NCI-H2107 treated with DMSO at 0.1 percent for 48 hours (cell line): ENCODE measurements around the gene FGF8.

Experiments
- DNase-seq: peaks from one replicate; lab custom pipeline; 2025; ENCODE audit not compliant: unreplicated experiment; lab: John Stamatoyannopoulos, UW

FGF8 gene

DNA sequence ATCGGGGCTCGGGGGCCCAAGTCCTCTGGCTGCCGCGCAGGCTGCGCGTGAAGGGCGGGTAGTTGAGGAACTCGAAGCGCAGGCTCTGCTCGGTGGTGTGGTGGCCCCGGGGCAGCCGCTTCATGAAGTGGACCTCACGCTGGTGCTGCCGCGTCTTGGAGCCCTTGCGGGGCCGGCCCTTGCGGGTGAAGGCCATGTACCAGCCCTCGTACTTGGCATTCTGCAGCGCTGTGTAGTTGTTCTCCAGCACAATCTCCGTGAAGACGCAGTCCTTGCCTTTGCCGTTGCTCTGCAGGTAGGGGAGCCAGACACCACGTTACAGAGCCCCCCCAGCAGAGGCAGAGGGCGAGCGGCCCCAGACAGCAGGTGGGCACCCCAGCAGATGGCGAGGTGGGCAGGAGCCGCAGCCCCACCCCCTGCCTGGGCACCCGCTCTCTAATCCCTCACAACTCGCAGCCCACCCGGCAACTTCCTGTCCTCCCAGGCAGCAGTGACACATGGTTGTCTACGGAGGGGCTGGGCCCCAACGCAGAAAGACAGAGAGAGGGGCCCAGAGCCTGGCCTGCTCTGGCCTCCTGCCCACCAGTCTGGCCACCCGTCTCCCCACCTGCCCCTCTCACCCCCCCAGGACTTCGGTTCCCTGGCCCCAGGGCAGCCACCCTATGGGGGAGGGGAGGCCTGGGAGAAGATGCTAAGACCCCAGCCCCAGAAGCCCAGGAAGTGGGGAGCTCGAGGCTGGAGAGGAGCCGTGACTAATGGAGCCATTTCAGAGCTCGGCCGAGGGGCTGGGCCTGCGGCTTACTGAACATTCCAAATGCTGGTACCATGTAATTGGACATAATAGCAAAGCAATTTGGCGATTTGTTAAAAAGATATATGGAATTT lies 5.3 kb downstream of the FGF8 start:
- no peak for DNase-seq

DNA sequence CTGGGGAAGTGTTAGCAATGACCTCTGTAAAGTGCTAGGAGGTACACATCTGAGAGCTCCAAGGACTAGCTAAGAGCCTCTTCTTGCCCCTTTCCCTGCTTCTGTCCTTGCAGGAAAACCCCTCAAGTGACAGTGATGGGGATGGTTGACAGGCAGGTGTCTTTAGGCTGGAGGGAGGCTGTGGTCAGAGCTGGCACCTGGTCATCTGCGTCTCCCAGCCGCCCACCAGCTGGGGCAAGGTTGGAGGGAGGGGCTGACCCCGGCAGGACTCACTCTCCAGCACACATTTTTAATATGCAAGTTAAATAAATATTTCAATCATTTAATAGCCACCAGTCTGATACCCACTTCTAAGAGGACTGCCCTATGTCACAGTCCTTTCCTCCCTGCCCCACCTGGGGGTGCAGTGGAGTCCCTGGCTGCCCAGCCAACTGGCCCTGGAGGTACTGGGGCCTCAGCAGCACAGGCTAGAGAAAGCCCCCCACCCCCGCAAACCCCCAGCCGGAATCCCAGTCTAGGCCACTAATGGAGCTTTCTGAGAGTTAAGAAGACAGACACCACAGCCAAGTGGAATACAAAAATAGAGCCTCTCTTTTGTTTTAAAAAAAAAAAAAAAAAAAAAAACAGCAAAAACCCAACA lies 6.3 kb downstream of the FGF8 start:
- DNase-seq = no peak

DNA sequence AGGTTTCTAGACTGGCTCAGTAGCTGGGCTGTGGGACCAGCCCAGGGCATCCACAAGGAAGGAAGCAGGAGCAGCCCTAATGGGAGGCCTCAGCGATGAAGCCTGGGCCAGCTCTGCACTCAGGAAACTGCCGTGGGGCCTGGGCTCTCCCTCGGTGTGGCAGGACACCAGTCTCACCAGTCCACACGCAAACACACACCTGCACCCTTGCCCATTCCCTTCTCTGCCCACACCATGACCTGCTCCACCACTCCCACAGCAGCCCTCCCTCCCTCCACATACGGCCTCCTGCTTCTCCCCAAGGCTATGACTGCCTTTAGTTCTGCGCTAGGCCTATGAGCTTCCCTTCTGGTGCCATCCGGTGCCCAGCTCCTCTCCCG lies 7.1 kb downstream of the FGF8 start:
- no peak for DNase-seq

DNA sequence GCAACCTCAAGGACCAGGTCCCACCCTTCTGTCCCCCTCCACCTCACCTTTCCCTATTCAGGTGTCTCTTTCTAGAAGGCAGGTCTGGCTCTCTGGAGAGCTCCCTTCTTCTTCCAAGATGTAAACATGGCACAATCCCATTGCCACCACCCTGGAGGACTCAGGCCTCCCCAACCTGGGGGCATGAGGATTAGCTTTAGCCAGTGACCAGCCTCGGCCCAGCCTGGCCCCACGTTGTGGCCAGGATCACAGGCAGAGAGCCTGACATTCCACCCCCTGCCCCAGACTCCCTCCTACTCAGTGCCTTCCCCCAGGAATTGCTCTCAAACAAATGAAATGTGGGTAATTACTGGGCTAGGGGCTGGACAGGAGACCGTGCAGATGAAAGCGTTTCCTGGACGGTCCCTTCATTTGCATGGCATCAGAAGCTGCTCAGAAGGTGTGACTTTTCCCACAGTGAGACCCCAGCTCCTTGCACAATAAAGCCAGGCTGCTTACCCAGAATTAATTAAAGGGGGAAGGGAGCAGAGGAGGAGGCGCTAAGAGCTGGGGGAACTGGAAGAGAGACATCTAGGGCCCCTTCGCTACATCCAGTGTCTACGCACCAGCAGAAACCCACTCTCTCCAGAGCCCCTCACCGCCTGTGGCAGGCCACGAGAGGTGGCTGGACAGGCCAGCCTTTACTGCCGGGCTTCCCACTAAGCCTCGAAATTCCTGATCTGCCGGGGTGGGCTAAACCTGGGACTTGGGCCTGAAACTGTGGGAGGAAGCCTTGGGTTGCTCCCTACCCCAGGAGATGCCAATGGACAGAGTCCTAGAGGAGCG lies 7.7 kb downstream of the FGF8 start:
- no peak for DNase-seq

DNA sequence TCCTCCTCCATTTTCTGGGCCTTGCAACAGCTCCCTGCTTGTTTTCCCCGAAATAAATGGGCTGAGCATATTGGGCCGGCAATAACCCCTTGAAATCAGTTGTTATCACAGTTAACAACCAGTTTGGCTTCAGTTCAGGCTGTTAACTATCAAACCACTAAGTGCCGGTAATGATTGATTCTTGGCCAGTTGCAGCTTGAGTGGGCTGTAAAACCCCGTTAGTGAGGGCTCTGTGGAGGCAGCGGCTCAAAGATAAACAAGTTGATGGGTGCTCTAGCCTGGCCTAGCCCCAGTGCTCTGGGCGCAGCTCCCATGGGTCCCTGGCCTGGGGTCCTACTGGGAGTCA lies 8.3 kb downstream of the FGF8 start:
- DNase-seq = peak; percentile 12

DNA sequence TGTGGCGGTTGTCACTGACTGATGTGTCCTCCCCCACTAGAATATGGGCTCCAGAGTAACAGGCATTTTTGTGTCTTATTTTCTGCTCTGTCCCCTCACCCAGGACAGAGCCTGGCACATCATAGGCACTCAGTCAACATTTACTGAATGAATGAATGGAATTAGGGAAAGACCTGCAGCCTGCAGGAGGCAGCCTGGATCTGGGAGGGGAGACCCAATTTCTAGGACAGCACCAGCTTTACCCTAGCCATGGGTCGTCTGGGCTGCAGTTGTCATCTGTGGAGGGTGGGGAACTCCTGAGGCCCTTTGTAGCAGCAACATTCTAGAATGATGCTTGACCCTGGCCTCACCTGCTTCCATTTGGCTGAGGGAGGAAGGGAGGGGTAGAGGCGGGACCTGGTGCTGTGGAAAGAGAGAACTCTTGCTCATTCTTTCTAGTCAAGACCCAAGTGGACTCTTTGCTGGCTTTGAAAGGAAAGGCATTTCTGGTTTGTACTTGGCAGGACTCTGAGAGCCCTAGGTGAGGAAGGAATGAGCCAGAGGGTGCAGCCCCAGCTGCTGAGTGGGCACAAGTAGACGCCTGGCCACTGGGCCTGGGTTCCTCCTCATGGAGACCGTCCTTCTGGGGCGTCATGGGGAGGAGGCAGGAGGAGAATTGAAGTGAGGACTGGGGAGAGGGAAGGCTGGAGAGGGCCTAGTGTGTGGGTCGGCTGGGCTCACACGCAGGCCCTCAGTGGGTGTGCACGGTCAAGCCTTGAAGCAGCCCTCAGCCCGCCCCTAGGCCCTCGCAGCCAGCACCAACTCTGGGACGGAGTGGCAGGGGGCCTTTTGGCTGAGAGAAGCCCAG lies 8.9 kb downstream of the FGF8 start:
- DNase-seq = no peak

DNA sequence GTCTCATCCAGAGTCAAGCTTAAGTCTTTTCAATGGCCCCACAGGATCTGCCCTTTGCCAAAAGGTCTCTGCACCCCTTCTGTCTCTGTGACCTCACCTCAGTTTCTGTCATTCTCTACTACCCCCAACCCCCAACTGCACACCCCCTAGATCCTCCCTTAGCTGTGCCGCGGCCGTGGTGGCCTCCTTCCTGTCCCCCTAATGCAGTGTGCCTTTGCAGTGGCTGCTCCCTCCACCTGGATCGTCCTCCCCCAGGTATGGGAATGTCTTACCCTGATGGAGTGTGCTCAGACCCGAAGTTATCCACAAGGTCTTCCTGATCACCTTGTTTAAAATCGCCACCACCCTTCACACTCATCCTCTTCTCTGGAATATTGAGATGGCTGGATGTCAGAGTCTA lies 9.6 kb downstream of the FGF8 start:
- no peak for DNase-seq

DNA sequence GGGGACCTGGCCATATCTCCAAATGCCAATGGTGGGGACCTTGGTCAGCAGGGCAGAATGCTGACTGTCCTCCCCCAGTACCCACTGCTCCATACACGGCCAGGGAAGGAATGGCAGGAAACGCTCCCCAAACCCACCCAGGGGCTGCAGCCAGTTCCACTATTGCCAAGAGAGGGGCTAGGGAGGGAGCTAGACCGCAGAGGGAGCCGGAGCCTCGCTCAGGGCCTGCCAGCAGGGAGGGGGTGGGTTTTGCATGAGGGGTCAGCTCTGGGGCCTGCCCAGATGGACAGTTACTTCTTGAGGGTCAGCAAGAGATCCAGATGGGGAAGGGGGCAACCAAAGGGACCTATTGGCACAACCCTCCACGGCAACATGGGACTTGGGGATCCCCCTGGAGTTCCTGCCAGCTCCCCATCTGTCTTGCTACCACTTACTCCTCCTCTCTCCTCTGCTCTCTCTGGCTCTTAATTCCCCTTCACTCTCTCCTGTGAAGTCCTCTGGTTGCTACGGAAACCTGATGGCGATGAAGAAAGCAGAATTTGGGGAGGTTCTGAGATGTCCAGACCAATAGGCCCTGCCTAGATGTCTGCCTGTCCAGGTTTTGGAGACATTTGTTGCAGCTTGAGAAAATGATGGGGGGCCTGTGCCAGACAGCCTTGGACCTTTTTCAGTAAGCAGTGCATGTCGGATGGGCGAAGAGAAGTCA lies 12.6 kb downstream of the FGF8 start:
- no peak for DNase-seq

DNA sequence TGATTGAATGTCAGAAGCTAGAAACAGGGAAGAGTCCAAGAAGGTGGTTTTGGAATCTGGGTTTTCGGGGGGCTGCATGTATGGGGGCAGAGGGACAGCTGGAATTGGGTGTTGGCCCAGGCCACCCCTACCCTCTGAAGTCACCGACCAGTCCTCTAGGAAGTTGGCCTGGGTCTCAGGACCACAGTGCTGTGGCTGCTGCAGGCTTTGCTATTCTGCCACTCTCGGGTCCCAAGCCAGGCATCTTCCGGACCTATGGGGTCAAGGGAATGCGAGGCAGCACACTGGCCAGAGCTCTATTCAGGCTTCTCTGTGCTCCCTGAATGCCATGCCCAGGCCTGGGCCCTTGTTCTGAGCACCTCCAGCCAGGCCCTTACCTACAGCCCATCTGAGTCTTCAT lies 13.2 kb downstream of the FGF8 start:
- DNase-seq = no peak

DNA sequence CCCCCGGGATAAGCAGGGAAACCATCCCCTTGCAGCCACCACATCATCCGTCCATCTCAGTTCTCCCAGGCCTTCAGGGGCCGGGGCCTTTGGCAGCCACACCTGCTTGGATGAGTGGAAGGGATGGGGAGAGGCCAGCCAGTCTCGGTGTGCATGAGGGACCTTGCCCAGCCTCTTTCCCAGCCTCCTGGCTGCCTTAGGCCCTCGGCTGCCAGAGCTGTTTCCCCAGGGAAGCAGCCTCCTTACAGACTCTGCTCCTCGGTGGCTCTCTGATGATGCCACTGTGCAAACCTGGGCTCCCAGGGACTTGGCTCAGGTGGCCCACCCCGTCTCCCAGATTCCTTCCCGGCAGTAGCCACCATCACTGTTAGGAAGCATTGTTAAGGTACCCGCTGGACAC lies 14.7 kb downstream of the FGF8 start:
- DNase-seq = no peak

DNA sequence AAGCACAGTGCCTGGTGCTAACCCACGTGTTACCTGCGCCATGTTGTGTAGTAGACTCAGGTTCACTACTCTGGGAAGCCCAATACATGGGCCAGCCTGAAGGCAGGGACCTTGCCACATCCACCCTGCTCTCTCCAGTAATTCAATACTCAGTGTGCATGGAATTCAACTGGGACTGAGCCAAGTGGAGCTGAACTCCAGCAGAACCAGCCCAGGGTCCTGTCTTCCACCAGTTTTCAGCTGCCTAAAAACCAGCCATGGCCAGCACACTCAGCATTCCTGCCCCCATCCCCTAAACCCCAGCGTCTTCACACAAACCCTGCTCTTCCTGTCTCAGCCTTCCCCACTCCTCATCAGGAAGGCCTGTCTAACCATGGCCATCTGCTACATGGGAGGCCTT lies 15.4 kb downstream of the FGF8 start:
- DNase-seq = no peak

DNA sequence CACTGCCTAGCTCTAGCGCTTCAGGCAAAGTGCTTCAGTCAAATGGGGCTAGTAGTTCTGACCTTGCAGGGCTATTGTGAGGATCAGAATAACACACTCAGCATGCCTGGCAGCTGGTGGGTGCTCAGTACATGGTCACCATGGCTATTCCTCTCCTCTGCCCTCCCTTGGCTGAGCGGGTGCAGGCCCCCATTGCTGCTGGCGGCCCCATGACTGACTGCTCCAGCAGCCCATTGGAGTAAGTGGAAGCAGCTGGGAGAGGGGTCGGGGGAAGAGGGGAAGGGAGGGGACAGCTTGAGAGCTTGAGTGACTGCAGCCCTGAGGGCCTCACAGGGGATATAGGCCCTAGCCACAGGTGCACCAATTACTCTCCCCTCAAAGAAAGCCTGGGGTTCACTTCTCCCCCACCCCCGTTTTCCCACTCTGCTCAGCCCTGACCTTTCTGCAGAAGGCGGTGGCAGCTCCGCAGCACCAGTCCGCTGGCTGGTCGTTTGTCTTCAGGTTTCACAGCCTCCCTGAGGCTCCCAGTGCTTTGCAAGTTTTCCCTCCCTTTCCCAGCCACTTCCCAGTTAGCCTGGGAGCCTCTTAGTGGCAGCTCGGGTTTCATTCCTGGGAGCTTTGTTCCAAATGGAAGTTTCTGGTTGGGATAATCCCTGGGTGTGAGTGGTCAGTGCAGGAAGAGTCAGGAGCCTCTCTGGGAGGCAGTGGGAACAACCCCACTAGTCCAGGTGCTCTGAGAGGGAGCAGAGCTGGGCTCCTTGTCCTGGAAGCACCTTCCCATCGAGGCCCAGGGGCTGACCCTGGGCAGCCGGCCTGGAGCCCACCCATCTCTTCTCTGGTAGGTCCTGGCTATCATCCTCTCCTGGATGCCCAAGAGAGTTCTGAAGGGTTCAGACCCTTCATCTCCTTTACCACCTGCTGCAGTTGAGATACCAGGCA lies 16.3 kb downstream of the FGF8 start:
- DNase-seq = peak; percentile 1

DNA sequence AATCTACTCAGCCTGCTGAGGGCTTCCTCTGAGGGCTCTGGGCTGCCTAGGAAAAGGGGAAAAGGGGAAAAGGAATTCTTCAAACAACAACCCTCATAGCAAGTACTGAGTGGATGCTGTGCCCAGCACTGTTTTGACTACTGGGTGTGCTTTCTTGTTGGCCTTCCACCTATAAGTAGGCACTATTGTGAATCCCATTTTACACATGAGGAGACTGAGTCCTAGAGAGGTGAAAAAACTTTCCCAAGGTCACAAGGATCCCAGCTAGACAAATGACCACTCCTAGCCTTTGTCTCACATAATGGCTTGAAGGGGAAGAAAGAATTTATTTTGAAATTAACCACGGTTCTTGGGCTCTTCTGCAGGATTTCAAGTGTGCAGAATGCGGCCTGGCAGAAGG lies 17.1 kb downstream of the FGF8 start:
- DNase-seq = no peak

DNA sequence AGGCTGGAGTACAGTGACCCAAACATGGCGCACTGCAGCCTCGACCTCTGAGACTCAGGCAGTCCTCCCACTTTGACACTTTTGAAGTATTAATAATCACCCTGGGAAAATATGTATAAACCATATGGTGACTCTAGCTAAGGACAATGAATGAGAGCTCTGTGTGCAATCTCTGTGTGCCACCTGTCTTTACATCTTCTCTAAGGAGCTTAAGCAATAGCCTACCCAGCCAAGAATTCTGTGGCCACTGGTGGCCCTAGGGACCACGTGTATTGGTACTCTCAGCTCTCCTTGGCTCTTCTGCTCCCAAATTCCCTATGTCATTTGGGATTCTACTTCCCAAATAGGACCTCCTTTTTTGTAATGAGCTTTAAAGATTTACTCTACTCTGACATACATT lies 23.7 kb downstream of the FGF8 start:
- DNase-seq = no peak

DNA sequence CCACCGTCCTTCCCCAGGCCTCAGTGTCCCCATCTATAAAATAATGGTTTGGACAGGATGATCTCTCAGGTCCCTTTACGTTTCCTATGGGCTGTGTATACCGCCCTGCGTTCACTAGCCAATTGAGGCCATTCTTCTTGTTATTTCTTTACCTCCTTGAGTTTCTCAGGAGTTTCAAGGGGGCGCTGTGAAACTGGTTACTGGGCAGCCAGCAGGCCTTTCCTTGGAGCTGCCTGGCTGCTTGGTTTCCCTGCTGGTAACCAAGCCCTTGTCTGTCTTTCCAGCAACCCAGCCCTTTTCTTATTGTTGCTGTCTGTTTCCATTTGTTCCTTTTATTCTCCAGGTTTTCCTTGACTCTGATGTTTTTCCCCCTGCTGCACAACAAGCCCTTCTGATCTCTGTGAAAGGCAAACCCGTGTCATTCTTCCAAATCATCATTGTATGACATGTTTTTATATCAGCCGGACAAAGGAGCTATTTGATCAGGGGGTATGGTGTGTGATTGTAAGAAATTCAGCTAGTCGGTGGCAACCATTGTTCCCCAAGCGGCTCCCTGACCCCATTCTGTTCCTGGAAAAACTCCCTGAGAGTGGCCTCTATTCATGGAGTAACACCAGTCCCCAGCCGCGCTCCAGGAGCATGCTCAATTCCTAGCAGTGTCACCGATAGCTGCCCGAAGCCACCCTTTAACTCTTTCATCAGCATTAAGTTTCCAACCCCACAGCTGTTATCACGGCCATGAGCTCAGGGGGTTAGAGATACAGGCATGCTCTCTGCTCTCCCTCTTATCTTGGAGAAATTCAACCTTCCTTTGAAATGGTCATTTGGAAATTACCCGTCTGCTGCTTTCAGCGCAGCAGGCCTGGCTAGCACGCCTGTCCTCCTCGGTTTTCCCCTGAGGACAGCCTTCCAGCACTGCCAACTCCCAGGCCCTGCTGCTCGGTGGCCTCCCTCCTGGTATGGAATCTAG lies 26.6 kb downstream of the FGF8 start:
- DNase-seq = no peak

DNA sequence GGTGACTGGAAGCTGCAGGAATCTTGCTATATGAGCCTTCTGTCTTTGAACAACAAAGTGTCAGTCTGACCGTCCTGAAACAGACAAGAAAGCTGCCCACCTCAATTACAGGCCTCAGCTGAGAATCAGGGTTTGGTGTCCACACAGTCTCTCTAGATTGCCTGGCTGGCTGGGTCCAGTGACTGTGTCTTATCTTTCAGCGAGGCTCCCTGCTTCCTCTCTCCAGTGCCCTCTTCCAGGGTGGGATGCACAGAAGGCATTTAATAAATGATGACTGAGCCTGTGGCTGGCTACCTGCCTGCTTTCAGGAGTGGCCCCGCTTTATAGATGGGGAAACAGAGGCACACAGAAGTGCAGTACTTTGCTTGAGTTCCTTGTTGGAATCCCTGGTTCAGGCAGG lies 27.4 kb downstream of the FGF8 start:
- no peak for DNase-seq

DNA sequence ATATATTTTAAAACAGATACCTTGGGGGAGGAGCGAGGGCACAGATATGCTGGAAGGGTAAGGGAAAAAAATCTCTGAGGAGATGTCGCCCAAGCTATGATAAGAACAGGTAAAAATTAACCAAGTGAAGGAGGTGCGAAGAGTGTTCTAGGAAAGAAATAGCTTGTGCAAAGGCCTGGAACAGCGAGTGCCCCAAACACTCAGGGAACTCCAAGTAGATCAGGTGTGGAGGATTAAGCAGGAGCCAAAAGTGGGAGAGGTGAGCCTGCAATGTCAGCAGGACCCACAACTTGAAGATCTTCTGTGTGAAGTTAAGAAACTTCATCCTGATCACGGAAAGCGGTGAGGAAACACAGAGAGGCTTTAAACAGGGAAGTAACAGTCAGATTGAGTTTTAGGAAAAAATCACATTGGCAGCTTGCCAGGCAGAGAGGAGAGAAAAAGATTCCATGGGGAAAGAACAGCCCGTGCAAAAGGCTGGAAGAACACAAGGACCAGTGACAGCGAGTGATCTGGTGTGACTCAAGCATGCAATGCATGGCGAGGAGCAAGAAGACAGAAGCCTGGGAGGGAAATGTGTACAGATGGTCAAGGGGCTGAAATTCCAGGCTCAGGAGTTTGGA lies 30.7 kb downstream of the FGF8 start:
- DNase-seq = no peak

DNA sequence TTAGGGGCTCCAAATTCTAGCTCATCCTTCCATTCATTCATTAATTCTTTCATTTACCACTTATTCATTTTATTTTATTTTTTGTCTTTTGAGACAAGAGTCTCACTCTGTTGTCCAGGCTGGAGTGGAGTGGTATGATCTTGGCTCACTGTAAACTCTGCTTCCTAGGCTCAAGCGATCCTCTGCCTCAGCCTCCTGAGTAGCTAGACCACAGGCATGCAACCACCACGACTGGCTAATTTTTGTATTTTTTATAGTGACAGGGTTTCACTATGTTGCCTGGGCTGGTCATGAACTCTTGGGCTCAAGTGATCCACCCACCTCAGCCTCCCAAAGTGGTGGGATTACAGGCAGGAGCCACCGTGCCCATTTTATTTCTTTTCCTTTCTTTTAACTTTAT lies 31.6 kb downstream of the FGF8 start:
- DNase-seq = no peak
